ENCODE measurements around the gene GDPD3. TPM values are rescaled to one million over a fixed set of nuclear protein-coding genes. Genes with fewer than 3 reads are reported as not detected.

The GDPD3 gene
- total RNA-seq, 1 experiment from 2014 or later, result 8.4 TPM

DNA sequence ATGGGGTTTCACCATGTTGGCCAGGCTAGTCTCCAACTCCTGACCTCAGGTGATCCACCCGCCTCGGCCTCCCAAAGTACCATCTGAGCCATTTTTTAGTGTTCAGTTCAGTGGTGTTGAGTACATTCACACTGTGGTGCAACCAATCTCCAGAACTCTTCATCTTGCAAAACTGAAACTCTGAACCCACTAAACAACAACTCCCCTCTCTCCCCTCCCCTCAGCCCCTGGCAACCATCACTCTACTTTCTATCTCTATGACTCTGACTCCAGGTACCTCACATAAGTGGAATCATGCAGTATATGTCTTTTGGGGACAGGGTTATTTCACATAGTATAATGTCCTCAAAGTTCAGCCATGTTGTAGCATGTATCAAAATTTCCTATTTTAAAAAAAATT lies 28.4 kb upstream of the GDPD3 start:
- no peaks in the 10 kb centered on the region for H3K27me3 Mint-ChIP-seq (ENCODE audit: insufficient read depth, unreplicated experiment)
- POLR2A ChIA-PET, result no interaction called here
- peaks cover 9% of the 10 kb centered on the region; the same call in 1 of the 2 replicates for H3K4me1 ChIP-seq
- no peaks in the 10 kb centered on the region for H3K27me3 ChIP-seq (replicated peaks; ENCODE audit: control insufficient read depth, insufficient read depth, low read length)
- no peak overlapping the region for H3K4me3 ChIP-seq (ENCODE audit: low read depth, low read length)
- H3K36me3 ChIP-seq (ENCODE audit: control insufficient read depth, insufficient read depth, low read length), result no peaks in the 10 kb centered on the region
- H3K4me3 Mint-ChIP-seq (ENCODE audit: unreplicated experiment), result no peak overlapping the region
- TF ChIP-seq, protein P1, sequence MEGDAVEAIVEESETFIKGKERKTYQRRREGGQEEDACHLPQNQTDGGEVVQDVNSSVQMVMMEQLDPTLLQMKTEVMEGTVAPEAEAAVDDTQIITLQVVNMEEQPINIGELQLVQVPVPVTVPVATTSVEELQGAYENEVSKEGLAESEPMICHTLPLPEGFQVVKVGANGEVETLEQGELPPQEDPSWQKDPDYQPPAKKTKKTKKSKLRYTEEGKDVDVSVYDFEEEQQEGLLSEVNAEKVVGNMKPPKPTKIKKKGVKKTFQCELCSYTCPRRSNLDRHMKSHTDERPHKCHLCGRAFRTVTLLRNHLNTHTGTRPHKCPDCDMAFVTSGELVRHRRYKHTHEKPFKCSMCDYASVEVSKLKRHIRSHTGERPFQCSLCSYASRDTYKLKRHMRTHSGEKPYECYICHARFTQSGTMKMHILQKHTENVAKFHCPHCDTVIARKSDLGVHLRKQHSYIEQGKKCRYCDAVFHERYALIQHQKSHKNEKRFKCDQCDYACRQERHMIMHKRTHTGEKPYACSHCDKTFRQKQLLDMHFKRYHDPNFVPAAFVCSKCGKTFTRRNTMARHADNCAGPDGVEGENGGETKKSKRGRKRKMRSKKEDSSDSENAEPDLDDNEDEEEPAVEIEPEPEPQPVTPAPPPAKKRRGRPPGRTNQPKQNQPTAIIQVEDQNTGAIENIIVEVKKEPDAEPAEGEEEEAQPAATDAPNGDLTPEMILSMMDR (IDR thresholded peaks at IDR 0.05; ENCODE audit: insufficient read depth in 1 of 2, low read depth in 1 of 2, low read length in 1 of 2, severe bottlenecking in 1 of 2, unreplicated experiment in 1 of 2), result no peak
- H3K36me3 Mint-ChIP-seq (ENCODE audit: insufficient read depth, unreplicated experiment), result no peaks in the 10 kb centered on the region
- H3K9me3 ChIP-seq, result no peaks in the 10 kb centered on the region
- no peaks in the 10 kb centered on the region for H3K9me3 Mint-ChIP-seq (ENCODE audit: unreplicated experiment)
- intact Hi-C loops (cut with micrococcal nuclease; ENCODE audit: unreplicated experiment), result loop anchor here (2.0 kb wide), 1 partner anchor 19 kb away; the partner anchor contains the start of gene MAPK3
- H3K27ac Mint-ChIP-seq (ENCODE audit: unreplicated experiment), result no peak overlapping the region
- no TSS peak for BruUV-seq (replicated peaks)
- peaks cover 8% of the 10 kb centered on the region for H3K4me1 Mint-ChIP-seq (ENCODE audit: low read depth, unreplicated experiment)
- no peak for DNase-seq
- CTCF ChIA-PET, result interaction anchor here (0.6 kb wide), 1 partner anchor 52 kb away, joined by 5 read pairs; no protein-coding TSS in a partner anchor

DNA sequence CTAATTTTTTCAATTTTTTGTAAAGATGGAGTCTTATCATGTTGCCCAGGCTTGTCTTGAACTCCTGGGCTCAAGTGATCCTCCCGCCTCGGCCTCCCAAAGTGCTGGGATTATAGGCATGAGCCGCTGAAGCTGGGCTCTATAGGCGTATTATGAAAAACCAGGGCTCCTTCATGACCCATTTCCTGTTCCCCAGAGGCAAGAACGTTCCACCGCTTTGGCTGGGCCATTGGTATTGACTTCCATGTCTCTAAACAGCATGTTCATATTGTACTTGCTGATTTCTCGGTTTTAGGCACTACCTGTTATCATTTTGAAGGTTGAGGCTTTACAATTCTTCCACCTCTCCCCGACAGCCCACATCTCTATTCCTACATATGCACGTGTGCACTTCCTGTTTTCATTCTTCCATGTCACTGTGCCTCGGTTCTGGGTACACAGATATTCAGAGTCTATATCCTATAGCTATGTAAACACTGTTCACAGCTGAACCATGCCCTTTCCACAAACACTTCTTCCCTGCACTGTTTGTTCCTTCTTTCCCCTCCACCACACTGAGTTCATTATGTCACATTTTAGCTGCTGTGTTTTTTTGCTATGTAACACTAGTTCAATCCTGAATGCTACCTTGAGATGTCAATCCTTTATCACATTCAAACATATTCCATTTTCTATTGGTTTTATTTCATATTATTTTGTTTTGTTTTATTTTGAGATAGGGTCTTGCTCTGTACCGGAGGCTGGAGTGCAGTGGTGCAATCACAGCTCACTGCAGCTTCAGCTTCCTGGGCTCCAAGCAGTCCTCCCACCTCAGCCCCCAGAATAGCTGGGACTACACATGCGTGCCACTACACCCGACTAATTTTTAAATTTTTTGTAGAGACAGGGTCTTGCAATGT lies 26.5 kb upstream of the GDPD3 start:
- Mint-ChIP-seq H3K36me3 (ENCODE audit: insufficient read depth, unreplicated experiment) (no peaks in the 10 kb centered on the region), H3K9me3 (ENCODE audit: unreplicated experiment) (no peaks in the 10 kb centered on the region), H3K27ac (ENCODE audit: unreplicated experiment) (no peak overlapping the region), H3K27me3 (ENCODE audit: insufficient read depth, unreplicated experiment) (no peaks in the 10 kb centered on the region), H3K4me3 (ENCODE audit: unreplicated experiment) (no peak overlapping the region), H3K4me1 (ENCODE audit: low read depth, unreplicated experiment) (peaks cover 8% of the 10 kb centered on the region)
- Histone ChIP-seq H3K4me1 (peaks cover 9% of the 10 kb centered on the region; the same call in 1 of the 2 replicates), H3K9me3 (no peaks in the 10 kb centered on the region), H3K27me3 (replicated peaks; ENCODE audit: control insufficient read depth, insufficient read depth, low read length) (no peaks in the 10 kb centered on the region), H3K4me3 (ENCODE audit: low read depth, low read length) (no peak overlapping the region), H3K36me3 (ENCODE audit: control insufficient read depth, insufficient read depth, low read length) (no peaks in the 10 kb centered on the region)
- no peak for DNase-seq
- intact Hi-C loops (cut with micrococcal nuclease; ENCODE audit: unreplicated experiment), result no loop called here
- TF ChIP-seq, protein P1 (IDR thresholded peaks at IDR 0.05; ENCODE audit: insufficient read depth in 1 of 2, low read depth in 1 of 2, low read length in 1 of 2, severe bottlenecking in 1 of 2, unreplicated experiment in 1 of 2), result no peak
- no TSS peak for BruUV-seq (replicated peaks)
- POLR2A ChIA-PET, result interaction anchor here (0.6 kb wide), 1 partner anchor 87 kb away, joined by 3 read pairs; a partner anchor contains a TSS
- CTCF ChIA-PET, result no interaction called here

DNA sequence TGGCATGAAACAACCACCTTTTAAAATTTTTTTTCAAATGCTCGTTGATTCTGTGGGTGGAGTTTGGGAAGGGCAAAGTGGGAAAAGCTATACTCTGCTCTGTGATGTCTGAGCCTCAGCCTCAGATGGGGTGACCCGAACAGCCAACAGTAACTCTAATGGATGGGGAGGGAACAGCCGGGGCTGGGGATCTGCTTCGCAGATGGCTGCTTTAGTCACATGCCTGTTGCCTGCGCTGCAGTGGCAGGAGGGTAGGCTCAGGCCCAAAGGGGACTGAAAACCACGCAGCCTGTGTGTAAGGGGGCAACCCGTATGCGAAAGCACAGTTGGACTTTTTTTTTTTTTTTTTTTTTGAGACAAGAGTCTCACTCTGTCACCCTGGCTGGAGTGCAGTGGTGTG lies 24.6 kb upstream of the GDPD3 start:
- Mint-ChIP-seq H3K36me3 (ENCODE audit: insufficient read depth, unreplicated experiment) (no peaks in the 10 kb centered on the region), H3K9me3 (ENCODE audit: unreplicated experiment) (no peaks in the 10 kb centered on the region), H3K27me3 (ENCODE audit: insufficient read depth, unreplicated experiment) (no peaks in the 10 kb centered on the region), H3K4me1 (ENCODE audit: low read depth, unreplicated experiment) (peaks cover 8% of the 10 kb centered on the region), H3K27ac (ENCODE audit: unreplicated experiment) (no peak overlapping the region), H3K4me3 (ENCODE audit: unreplicated experiment) (no peak overlapping the region)
- Histone ChIP-seq H3K36me3 (ENCODE audit: control insufficient read depth, insufficient read depth, low read length) (no peaks in the 10 kb centered on the region), H3K27me3 (replicated peaks; ENCODE audit: control insufficient read depth, insufficient read depth, low read length) (no peaks in the 10 kb centered on the region), H3K9me3 (no peaks in the 10 kb centered on the region), H3K4me1 (peaks cover 9% of the 10 kb centered on the region; the same call in 1 of the 2 replicates), H3K4me3 (ENCODE audit: low read depth, low read length) (no peak overlapping the region)
- ChIA-PET POLR2A (interaction anchor here (0.8 kb wide), 1 partner anchor 10 kb away, joined by 3 read pairs; no protein-coding TSS in a partner anchor), CTCF (no interaction called here)
- BruUV-seq (replicated peaks), result no TSS peak
- intact Hi-C loops (cut with micrococcal nuclease; ENCODE audit: unreplicated experiment), result no loop called here
- TF ChIP-seq, protein P1 (IDR thresholded peaks at IDR 0.05; ENCODE audit: insufficient read depth in 1 of 2, low read depth in 1 of 2, low read length in 1 of 2, severe bottlenecking in 1 of 2, unreplicated experiment in 1 of 2), result no peak
- DNase-seq, result no peak
